Ramos (cell line): ENCODE results near the gene KCNQ1.

Experiments
- in situ Hi-C: fragments of 300-500 bp; cut with MboI; formaldehyde crosslinking; loops from one replicate; pipeline ENCODE4 v1.14.3; 2022; ENCODE audit warnings: low sequenced_read_pairs; ENCODE audit not compliant: unreplicated experiment

The KCNQ1 gene

DNA sequence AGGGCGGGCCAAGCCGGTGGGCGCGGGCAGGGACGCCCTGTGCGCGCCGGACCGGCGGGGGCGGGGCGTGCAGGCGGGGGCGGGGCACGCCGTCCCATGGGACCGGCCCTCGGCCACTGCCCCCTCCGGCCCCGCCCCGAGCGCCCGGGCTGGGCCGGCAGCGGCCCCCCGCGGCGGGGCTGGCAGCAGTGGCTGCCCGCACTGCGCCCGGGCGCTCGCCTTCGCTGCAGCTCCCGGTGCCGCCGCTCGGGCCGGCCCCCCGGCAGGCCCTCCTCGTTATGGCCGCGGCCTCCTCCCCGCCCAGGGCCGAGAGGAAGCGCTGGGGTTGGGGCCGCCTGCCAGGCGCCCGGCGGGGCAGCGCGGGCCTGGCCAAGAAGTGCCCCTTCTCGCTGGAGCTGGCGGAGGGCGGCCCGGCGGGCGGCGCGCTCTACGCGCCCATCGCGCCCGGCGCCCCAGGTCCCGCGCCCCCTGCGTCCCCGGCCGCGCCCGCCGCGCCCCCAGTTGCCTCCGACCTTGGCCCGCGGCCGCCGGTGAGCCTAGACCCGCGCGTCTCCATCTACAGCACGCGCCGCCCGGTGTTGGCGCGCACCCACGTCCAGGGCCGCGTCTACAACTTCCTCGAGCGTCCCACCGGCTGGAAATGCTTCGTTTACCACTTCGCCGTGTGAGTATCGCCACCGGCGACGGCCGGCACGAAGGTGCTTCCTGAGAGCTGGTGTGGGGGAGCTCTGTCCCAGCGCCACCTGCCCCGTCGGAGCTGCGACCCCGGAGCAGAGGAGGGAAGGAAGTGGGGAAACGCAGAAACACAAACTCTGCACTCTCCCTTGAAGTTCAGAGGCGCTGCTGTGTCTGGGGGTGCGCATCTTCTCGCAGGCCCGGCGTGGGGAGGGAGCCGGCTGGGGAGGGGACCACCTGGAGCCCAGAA lies at the start of gene KCNQ1:
Gene KCNQ1, plus strand, starts transcription at position 188 of the 925 bp plus-strand sequence. Its CDS starts 91 bp downstream, at position 279.
- in situ Hi-C loops = no loop called here

DNA sequence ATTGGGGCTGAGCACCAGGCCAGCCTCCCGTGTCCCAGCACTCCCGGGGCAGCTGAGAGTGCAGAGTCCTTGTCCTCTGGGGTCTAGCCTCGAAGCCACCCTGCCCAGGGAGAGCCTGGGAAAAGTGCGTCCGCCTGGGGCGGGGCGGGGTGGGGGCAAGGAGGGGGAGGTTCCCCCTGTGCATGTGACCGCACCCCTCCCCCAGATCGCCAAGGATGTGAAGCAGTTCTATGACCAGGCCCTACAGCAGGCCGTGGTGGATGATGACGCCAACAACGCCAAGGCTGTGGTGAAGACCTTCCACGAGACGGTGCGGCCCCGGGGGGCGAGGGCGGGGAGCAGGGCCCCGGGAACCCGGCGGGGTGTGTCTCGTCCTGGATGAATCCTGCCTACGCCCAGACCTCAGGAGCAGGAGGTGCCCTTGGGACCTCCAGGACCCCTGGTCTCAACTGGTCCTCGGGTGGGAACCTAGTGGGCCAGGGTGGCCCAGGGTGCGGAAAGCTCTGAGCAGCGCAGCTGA lies 49.5 kb upstream of the KCNQ1 start:
- in situ Hi-C loops = loop anchor here (25.0 kb wide), 1 partner anchor 1583 kb away; the partner anchor contains the start of genes PIDD1, PNPLA2 and RPLP2

DNA sequence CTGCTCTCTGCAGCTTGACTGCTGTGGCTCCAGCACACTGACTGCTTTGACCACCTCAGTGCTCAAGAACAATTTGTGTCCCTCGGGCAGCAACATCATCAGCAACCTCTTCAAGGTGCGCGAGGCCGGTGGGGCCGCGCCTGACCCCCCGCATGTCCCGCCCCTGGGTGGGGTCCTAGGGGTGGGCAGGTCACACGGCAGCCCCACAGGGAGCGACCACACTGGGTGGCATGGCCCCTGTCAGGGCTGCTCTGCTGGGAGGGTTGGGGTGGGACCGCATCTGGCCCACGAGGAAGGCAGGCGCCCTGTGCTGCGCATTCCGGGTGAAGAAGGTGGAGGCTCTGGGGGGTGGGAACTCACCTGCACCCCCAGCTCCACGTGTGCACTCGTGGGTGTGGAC lies 49.0 kb upstream of the KCNQ1 start:
- in situ Hi-C loops = loop anchor here (25.0 kb wide), 1 partner anchor 1584 kb away; the partner anchor contains the start of genes PIDD1, PNPLA2 and RPLP2

- in situ Hi-C loops = loop anchor here (25.0 kb wide), 1 partner anchor 1584 kb away; the partner anchor contains the start of genes PIDD1, PNPLA2 and RPLP2
These were observed 48.3 kb upstream of the KCNQ1 start for GRCh38 chr11:2396471-2396870.

DNA sequence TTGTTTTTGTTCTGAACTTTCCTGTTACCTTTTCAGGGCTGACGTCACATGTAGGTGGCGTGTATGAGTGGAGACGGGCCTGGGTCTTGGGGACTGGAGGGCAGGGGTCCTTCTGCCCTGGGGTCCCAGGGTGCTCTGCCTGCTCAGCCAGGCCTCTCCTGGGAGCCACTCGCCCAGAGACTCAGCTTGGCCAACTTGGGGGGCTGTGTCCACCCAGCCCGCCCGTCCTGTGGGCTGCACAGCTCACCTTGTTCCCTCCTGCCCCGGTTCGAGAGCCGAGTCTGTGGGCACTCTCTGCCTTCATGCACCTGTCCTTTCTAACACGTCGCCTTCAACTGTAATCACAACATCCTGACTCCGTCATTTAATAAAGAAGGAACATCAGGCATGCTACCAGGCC lies 47.8 kb upstream of the KCNQ1 start:
- in situ Hi-C loops = loop anchor here (25.0 kb wide), 1 partner anchor 1585 kb away; the partner anchor contains the start of genes PIDD1, PNPLA2 and RPLP2

DNA sequence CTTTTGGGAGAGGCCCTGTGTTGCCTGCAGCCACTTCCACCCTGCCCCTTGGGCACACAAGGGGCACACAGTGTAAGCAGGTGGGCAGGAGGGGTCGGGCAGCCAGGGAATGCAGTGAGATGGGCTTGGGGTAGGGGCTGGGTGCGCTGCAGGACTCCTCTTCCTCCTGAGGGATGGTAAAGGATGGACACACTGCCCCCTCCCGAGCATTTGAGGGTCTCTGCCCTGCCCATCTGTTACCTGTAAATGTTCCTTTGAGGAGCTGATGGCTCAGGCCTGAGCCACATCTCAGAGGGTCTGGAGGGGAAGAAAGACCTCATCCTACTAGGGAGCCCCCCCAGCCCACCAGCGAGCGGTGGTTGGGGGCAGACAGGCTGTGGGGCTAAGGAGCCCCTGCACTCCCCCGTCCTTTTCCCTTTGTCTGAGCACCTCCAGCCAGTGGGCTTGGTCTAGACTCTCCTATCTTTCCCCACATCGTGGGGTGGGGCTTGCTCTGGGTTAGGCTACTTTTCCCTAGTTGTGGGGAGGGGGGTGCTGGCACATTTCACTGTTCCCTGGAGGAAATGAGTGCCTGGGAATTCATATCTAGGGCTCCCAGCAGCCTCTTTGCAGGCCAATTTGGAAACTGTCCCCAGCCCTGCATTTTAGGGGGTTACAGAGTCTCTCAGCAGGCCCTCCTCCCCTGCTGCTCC lies 46.0 kb upstream of the KCNQ1 start:
- in situ Hi-C loops = loop anchor here (25.0 kb wide), 1 partner anchor 1587 kb away; the partner anchor contains the start of genes PIDD1, PNPLA2 and RPLP2

DNA sequence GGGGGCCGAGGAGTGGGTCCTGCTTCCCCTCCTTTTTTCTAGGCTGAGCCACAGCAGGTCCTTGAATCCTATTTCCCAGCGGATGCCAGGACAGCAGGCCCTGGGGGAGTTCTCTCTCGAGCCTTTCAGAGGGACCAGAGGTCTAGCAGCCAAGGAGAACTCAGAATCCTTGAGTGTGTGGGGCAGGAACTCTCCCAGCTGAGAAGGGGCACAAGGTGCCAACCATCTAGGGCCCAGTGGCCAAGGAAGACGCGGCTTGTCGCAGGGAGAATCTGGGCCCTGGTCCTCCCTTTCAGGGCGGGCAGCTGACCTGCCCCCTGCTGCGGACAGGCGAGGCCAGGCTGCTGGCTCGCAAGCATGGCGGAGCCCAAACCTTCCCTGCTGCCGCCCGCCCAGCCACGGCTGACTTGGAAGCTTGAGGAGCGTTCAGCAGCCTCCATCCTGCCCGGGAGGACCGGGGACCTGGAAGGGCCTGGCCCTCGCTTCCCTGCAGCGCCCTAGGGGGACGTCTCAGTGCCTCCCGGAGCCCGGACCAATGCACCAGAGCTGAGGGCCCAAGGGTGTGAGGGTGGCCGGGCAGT lies 45.2 kb upstream of the KCNQ1 start:
- in situ Hi-C loops = loop anchor here (25.0 kb wide), 1 partner anchor 1587 kb away; the partner anchor contains the start of genes PIDD1, PNPLA2 and RPLP2

DNA sequence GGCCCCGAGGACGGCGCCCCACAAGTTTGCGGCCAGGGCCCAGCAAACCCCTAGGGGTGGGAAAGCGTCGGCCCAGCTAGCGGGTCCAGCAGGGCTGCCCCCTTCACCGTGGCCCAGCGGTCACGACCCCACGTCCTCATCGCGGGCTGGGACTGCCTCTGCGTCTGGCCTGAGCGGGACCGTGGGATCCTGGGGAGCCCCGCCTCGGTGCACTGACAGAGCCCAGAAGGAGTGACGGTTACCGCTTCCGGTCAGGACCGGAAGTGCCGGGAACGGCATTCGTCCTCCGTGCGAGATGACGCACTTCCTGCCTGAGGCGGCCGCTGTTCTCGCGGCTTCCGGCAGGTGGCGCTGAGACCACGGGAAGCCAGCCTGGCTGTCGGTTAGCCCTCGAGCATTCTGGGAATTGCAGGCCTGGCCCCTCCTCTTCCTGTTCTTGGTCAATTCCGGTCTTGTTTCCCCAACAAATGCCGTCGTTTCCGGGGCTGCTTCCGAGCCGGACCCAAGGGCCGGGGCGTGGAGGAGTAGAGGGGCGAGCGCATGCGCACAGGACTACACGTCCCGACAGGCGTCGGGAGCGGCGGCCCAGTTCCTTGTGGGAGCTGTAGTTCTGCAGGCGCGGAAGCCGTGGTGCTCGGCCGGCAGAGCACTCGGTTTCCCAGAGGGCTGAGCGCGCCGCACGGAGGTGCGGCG lies 44.6 kb upstream of the KCNQ1 start, which contains the start of gene TSSC4:
Gene TSSC4, plus strand, starts transcription at position 682 of the 693 bp plus-strand sequence. CDS start 1,884 bp downstream, outside the sequence.
- in situ Hi-C loops = no loop called here

- in situ Hi-C loops = no loop called here
These were observed 43.9 kb upstream of the KCNQ1 start for GRCh38 chr11:2400762-2401435.

GRCh38 chr11:2401436-2401984 lies 43.3 kb upstream of the KCNQ1 start:
- in situ Hi-C loops = no loop called here

DNA sequence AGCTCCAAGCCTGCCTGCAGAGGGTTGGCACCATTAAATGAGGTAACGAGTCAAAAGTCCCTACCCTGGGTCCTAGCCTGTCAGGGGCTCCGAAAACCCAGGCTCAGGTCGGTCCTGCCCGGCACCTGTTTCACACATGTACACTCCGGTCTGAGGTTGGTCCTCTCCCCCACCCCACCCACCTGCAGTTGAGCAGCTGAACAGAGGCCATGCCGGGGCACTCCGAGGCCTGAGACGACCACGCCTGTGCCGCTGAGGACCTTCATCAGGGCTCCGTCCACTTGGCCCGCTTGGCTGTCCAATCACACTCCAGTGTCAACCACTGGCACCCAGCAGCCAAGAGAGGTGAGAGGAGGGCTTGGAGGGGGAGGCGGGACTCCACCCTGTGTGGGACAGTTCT lies 42.7 kb upstream of the KCNQ1 start:
- in situ Hi-C loops = no loop called here

GRCh38 chr11:2402890-2403645 lies 41.7 kb upstream of the KCNQ1 start:
- in situ Hi-C loops = no loop called here

- in situ Hi-C loops = no loop called here
These were observed 40.0 kb upstream of the KCNQ1 start for GRCh38 chr11:2404735-2405196.

GRCh38 chr11:2406451-2406850 lies 38.4 kb upstream of the KCNQ1 start:
- in situ Hi-C loops = no loop called here

- in situ Hi-C loops = no loop called here
These were observed 37.9 kb upstream of the KCNQ1 start for GRCh38 chr11:2406878-2407410.

GRCh38 chr11:2408671-2409070 lies 36.1 kb upstream of the KCNQ1 start:
- in situ Hi-C loops = no loop called here

- in situ Hi-C loops = no loop called here
These were observed 35.7 kb upstream of the KCNQ1 start for GRCh38 chr11:2409126-2409525.
